Measurements from ENCODE around the gene C1orf232.

The C1orf232 gene

DNA sequence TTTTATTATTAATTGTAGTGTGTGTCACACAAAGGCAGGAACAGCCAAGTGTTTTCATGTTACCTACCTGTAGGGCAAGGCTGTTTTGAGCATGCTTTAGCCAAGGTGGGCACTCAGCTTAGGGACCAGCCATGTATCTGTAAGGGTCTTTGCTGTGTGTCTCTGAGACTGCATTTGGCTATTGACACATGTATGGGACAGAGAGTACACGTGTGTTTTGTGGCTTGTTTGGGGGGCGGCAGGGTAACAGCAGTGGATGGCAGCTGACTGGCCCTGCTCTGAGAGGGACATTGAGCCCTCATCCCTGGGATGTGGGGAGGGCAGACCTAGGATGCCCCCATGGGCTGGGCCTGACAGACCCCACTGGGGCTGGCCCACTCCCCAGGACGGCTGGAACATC lies 28.5 kb upstream of the C1orf232 start:
- Histone ChIP-seq H3K9me3 (ENCODE audit: low read depth, low read length) (no peaks in the 10 kb centered on the region), H3K27ac (no peak overlapping the region), H3K9ac (ENCODE audit: insufficient read length) (no peak overlapping the region), H3K4me3 (no peak overlapping the region), H3K36me3 (ENCODE audit: insufficient read depth, low read length) (no peaks in the 10 kb centered on the region)
- DNase-seq (ENCODE audit: low read depth, low spot score) = no peak
- TF ChIP-seq FOXP2 (optimal IDR thresholded peaks at IDR 0.05; ENCODE audit: control extremely low read depth, extremely low read length, insufficient read depth) = no peak
- TF ChIP-seq POLR2AphosphoS5 (IDR thresholded peaks at IDR 0.05; ENCODE audit: borderline replicate concordance, low read depth, low read length) = no peak
- TF ChIP-seq EZH2 (IDR thresholded peaks at IDR 0.05) = no peak

DNA sequence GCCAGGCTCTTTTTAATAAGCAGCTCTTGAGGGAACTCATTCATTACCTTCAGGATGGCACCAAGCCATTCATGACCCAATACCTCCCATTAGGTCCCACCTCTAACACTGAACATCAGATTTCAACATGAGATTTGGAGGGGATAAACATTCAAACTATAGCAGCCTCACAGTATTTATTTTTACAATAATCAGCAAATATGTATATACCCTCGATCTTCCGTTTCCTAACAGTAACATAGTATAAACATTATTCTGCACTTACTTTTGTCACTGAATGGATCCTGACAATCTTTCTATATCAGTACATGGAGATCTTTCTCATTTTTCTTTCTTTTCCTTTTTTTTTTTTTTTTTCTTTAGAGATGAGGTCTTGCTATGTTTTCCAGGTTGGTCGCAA lies 27.0 kb upstream of the C1orf232 start:
- no peaks in the 10 kb centered on the region for H3K9me3 ChIP-seq (ENCODE audit: low read depth, low read length)
- DNase-seq (ENCODE audit: low read depth, low spot score) = no peak
- H3K9ac ChIP-seq (ENCODE audit: insufficient read length) = no peak overlapping the region
- no peaks in the 10 kb centered on the region for H3K36me3 ChIP-seq (ENCODE audit: insufficient read depth, low read length)
- TF ChIP-seq POLR2AphosphoS5 (IDR thresholded peaks at IDR 0.05; ENCODE audit: borderline replicate concordance, low read depth, low read length) = no peak
- TF ChIP-seq FOXP2 (optimal IDR thresholded peaks at IDR 0.05; ENCODE audit: control extremely low read depth, extremely low read length, insufficient read depth) = no peak
- no peak for TF ChIP-seq EZH2 (IDR thresholded peaks at IDR 0.05)
- H3K4me3 ChIP-seq = no peak overlapping the region
- no peak overlapping the region for H3K27ac ChIP-seq

DNA sequence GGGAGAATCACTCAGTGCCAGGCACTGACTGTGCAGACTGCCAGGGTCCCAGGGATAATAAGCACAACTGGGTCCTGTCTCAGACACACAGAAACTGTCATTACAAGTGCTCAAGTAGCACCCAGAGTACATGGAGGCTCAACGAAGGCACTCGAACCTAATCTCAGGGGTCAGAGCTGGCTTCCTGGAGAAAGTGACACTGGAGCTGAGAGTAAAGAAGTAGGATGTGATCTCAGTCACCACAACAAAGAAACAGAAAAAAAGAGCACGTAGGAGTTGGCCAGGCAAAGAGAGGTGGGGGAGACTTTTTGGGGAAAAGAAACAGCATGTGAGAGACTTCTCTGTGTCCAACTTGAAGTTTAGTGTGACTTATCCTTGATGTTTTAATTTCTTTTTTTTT lies 23.0 kb upstream of the C1orf232 start:
- TF ChIP-seq EZH2 (IDR thresholded peaks at IDR 0.05) (no peak), POLR2AphosphoS5 (IDR thresholded peaks at IDR 0.05; ENCODE audit: borderline replicate concordance, low read depth, low read length) (no peak), FOXP2 (optimal IDR thresholded peaks at IDR 0.05; ENCODE audit: control extremely low read depth, extremely low read length, insufficient read depth) (no peak)
- no peak overlapping the region for H3K9ac ChIP-seq (ENCODE audit: insufficient read length)
- no peak for DNase-seq (ENCODE audit: low read depth, low spot score)
- H3K4me3 ChIP-seq = no peak overlapping the region
- no peaks in the 10 kb centered on the region for H3K36me3 ChIP-seq (ENCODE audit: insufficient read depth, low read length)
- no peak overlapping the region for H3K27ac ChIP-seq
- no peaks in the 10 kb centered on the region for H3K9me3 ChIP-seq (ENCODE audit: low read depth, low read length)

DNA sequence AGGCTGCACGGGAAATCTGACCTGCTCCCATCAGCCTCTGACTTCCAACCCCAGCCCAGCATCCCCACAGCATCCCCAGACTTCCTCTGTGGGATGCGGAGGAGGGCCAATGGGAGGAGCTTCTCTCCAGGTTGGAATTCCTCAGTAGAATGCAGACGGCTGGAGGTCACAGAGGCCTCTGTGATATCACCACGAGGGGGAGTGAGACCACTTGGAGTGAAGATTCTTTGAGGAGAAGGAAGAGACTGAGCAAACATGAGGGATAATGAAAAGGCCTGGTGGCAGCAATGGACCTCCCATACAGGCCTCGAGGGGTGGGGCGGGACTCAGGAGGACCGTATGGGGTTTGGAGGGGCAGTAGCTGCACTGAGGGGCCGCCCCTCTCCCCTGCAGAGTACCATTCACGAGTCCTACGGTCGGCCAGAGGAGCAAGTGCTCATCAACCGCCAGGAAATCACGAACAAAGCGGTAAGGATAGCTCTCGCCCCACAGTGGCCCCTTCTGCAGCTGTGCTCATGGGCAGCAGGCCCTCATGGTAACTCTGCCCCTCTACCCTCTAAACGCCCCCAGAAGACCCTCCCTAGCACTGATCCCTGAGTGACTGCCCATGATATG lies 21.7 kb upstream of the C1orf232 start, which contains the start of gene CATSPER4:
Gene CATSPER4, plus strand, starts transcription at position 230 of the 615 bp plus-strand sequence. Its CDS starts 26 bp downstream, at position 256.
- H3K4me3 ChIP-seq = no peak within 1 kb of the TSS
- no peak for DNase-seq (ENCODE audit: low read depth, low spot score)

DNA sequence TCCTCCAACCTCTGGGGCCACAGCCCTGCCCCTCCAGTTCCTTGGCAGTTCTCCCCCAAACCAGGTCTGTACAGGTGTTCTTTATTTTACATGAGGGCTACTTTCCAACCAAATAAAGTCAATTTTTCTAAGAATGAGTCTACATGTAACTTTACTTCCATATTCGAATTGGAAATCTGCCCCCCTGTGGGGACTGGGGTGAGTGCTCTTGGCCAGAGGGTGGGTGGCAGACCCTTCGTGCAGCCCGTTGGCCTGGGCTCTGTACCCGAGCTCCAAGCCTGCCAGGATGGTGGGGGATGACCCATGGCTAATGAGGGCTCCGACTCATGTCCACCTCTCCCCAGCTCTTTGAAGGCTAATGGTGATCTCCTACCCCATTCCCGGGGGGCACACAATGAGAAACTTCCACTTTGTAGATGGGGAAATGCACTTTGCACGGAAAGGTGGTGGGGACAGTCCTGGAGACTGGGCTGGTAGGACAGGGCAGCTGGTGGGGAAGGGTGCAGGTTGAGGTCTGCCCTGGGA lies 21.1 kb upstream of the C1orf232 start:
- Histone ChIP-seq H3K4me3 (no peak overlapping the region), H3K27ac (no peak overlapping the region), H3K9me3 (ENCODE audit: low read depth, low read length) (no peaks in the 10 kb centered on the region), H3K9ac (ENCODE audit: insufficient read length) (no peak overlapping the region), H3K36me3 (ENCODE audit: insufficient read depth, low read length) (no peaks in the 10 kb centered on the region)
- no peak for DNase-seq (ENCODE audit: low read depth, low spot score)
- TF ChIP-seq POLR2AphosphoS5 (IDR thresholded peaks at IDR 0.05; ENCODE audit: borderline replicate concordance, low read depth, low read length) = no peak
- no peak for TF ChIP-seq FOXP2 (optimal IDR thresholded peaks at IDR 0.05; ENCODE audit: control extremely low read depth, extremely low read length, insufficient read depth)
- no peak for TF ChIP-seq EZH2 (IDR thresholded peaks at IDR 0.05)

More for the DNA sequence above, 21.7 kb upstream of the C1orf232 start, which contains the start of gene CATSPER4:
- TF ChIP-seq FOXP2 (optimal IDR thresholded peaks at IDR 0.05; ENCODE audit: control extremely low read depth, extremely low read length, insufficient read depth) = no peak
- TF ChIP-seq EZH2 (IDR thresholded peaks at IDR 0.05) = no peak
- no peak for TF ChIP-seq POLR2AphosphoS5 (IDR thresholded peaks at IDR 0.05; ENCODE audit: borderline replicate concordance, low read depth, low read length)
- no peaks in the 10 kb centered on the region for H3K9me3 ChIP-seq (ENCODE audit: low read depth, low read length)
- no peak within 1 kb of the TSS for H3K27ac ChIP-seq
- no peak within 1 kb of the TSS for H3K9ac ChIP-seq (ENCODE audit: insufficient read length)
- no peaks in the 10 kb centered on the region for H3K36me3 ChIP-seq (ENCODE audit: insufficient read depth, low read length)

DNA sequence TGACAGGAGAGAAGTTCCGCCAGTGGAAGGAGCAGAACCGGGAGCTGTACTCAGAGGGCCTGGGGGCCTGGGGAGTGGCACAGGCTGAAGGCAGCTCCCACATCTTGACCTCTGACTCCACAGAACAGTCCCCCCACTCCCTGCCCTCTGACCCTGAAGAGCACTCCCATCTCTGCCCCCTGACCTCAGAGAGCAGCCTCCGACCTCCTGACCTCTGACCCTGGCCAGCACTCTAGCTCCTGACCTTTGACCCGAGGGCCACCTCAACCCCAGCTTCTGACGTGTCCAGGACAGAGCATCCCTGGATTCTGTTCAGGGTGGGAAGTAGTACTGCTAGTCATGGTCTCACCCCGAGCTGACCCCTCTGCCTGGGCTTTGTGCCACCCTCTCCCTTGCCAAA lies 20.6 kb upstream of the C1orf232 start:
- DNase-seq (ENCODE audit: low read depth, low spot score) = no peak
- H3K9ac ChIP-seq (ENCODE audit: insufficient read length) = no peak overlapping the region
- no peaks in the 10 kb centered on the region for H3K9me3 ChIP-seq (ENCODE audit: low read depth, low read length)
- no peaks in the 10 kb centered on the region for H3K36me3 ChIP-seq (ENCODE audit: insufficient read depth, low read length)
- no peak for TF ChIP-seq EZH2 (IDR thresholded peaks at IDR 0.05)
- no peak for TF ChIP-seq FOXP2 (optimal IDR thresholded peaks at IDR 0.05; ENCODE audit: control extremely low read depth, extremely low read length, insufficient read depth)
- no peak for TF ChIP-seq POLR2AphosphoS5 (IDR thresholded peaks at IDR 0.05; ENCODE audit: borderline replicate concordance, low read depth, low read length)
- H3K27ac ChIP-seq = no peak overlapping the region
- no peak overlapping the region for H3K4me3 ChIP-seq

DNA sequence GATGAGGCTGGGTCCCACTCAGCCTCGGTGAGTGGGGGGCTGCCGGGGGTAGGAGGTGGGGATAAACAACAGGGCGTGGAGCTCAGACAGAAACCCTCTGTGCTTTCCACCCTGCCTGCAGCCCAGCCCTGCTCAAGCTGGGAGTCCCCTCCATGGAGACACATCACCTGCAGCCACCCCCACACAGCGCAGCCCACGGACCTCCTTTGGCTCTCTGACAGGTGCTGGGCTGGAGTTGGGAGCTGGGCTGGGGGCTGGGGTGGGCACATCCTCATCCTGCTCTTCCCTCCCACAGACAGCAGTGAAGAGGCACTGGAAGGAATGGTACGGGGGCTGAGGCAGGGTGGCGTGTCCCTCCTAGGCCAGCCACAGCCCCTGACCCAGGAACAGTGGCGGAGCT lies 19.7 kb upstream of the C1orf232 start:
- H3K9ac ChIP-seq (ENCODE audit: insufficient read length) = no peak overlapping the region
- H3K9me3 ChIP-seq (ENCODE audit: low read depth, low read length) = no peaks in the 10 kb centered on the region
- no peaks in the 10 kb centered on the region for H3K36me3 ChIP-seq (ENCODE audit: insufficient read depth, low read length)
- no peak overlapping the region for H3K27ac ChIP-seq
- no peak for DNase-seq (ENCODE audit: low read depth, low spot score)
- no peak overlapping the region for H3K4me3 ChIP-seq
- no peak for TF ChIP-seq FOXP2 (optimal IDR thresholded peaks at IDR 0.05; ENCODE audit: control extremely low read depth, extremely low read length, insufficient read depth)
- no peak for TF ChIP-seq EZH2 (IDR thresholded peaks at IDR 0.05)
- no peak for TF ChIP-seq POLR2AphosphoS5 (IDR thresholded peaks at IDR 0.05; ENCODE audit: borderline replicate concordance, low read depth, low read length)

DNA sequence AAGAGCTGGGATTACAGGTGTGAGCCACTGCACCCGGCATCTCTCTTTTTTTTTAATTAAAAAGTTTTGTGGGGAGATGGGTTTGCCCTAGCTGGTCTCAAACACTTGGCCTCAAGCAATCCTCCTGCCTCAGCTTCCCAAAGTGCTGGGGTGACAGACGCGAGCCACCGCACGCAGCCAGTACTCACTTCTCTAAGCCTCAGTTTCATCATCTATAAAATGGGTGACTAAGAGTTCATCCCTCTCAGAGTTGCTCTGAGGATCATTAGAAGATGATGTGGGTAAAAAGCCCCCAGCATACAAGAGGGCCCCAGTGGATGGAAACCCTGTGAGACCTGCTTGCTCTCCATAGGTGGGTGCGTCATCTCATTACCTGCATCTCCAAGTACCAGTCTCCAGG lies 19.1 kb upstream of the C1orf232 start:
- Histone ChIP-seq H3K4me3 (no peak overlapping the region), H3K9ac (ENCODE audit: insufficient read length) (no peak overlapping the region), H3K36me3 (ENCODE audit: insufficient read depth, low read length) (no peaks in the 10 kb centered on the region), H3K27ac (no peak overlapping the region), H3K9me3 (ENCODE audit: low read depth, low read length) (no peaks in the 10 kb centered on the region)
- DNase-seq (ENCODE audit: low read depth, low spot score) = no peak
- TF ChIP-seq POLR2AphosphoS5 (IDR thresholded peaks at IDR 0.05; ENCODE audit: borderline replicate concordance, low read depth, low read length) (no peak), EZH2 (IDR thresholded peaks at IDR 0.05) (no peak), FOXP2 (optimal IDR thresholded peaks at IDR 0.05; ENCODE audit: control extremely low read depth, extremely low read length, insufficient read depth) (no peak)
